HCEC 1CT (cell line): Measurements from ENCODE around the gene PTPDC1.

Experiments
- DNase-seq: peaks from one replicate; pipeline ENCODE4 v3.0.0-alpha.2; 2017

PTPDC1 gene

GRCh38 chr9:94142353-94142752, 58.1 kb downstream of the PTPDC1 start:
- no peak for DNase-seq

- DNase-seq: no peak
Observed at GRCh38 chr9:94144394-94144793, 60.1 kb downstream of the PTPDC1 start.

- no peak for DNase-seq
Observed at GRCh38 chr9:94145640-94146039, 61.4 kb downstream of the PTPDC1 start.

GRCh38 chr9:94147776-94148175, 63.5 kb downstream of the PTPDC1 start:
- no peak for DNase-seq

GRCh38 chr9:94148419-94148818, 64.2 kb downstream of the PTPDC1 start:
- DNase-seq: no peak

GRCh38 chr9:94149696-94150095, 65.4 kb downstream of the PTPDC1 start:
- DNase-seq: no peak

- no peak for DNase-seq
Observed at GRCh38 chr9:94150279-94150828, 66.1 kb downstream of the PTPDC1 start.

GRCh38 chr9:94150890-94151650, 66.8 kb downstream of the PTPDC1 start:
- no peak for DNase-seq

- DNase-seq: no peak
Observed at GRCh38 chr9:94153905-94154304, 69.6 kb downstream of the PTPDC1 start.

- no peak for DNase-seq
Observed at GRCh38 chr9:94156348-94157049, 72.2 kb downstream of the PTPDC1 start.

GRCh38 chr9:94157050-94157801, 73.0 kb downstream of the PTPDC1 start:
- DNase-seq: no peak
